Glomerular endothelial cell (primary cell): ENCODE results near the gene WLS. TPM values are rescaled to one million over a fixed set of nuclear protein-coding genes. Genes with fewer than 3 reads are reported as not detected.
A peak's percentile ranks its signal among the peaks of the same experiment; 100 is the strongest.

Experiments used
- DNase-seq: peaks from one replicate; pipeline ENCODE4 v3.0.0-alpha.2; 2011; ENCODE audit warnings: low read depth, low spot score; ENCODE audit errors: extremely low read depth
- total RNA-seq: library from RNA; depleted of rRNA; stranded (reverse); fragments of >200 nt; gene quantifications from 2 replicates; pipeline ENCODE4 v1.2.3, GENCODE V29; 2015

The WLS gene
- total RNA-seq, 1 donor from 2014 or later, result 99.6 TPM

GRCh38 chr1:68142036-68142435 lies 90.3 kb downstream of the WLS start:
- DNase-seq, result no peak

- no peak for DNase-seq
Measured at GRCh38 chr1:68141071-68142021, 91.0 kb downstream of the WLS start.

GRCh38 chr1:68140536-68140935 lies 91.8 kb downstream of the WLS start:
- no peak for DNase-seq

DNA sequence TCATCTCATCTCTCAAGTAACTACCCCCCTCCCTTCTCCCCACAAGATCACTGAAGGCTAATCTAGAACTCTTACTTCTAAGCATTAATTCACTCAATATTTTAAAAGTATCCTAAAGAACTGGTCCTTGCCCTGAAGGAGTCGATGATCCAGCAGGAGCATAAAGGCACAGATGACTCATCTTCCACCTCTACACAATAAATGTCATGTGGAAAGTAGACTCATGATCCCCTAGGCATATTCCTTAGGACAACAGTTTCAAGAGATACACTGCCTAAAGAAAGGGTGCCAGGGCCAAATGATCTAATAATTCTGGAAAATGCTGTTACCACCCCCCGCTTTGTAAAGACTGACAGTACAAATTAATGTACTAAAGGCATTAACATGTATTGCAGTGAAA lies 96.1 kb downstream of the WLS start:
- DNase-seq, result no peak

- DNase-seq, result no peak
Measured at GRCh38 chr1:68132426-68133130, 99.7 kb downstream of the WLS start.

GRCh38 chr1:68131261-68131660 lies 101.1 kb downstream of the WLS start:
- no peak for DNase-seq

DNA sequence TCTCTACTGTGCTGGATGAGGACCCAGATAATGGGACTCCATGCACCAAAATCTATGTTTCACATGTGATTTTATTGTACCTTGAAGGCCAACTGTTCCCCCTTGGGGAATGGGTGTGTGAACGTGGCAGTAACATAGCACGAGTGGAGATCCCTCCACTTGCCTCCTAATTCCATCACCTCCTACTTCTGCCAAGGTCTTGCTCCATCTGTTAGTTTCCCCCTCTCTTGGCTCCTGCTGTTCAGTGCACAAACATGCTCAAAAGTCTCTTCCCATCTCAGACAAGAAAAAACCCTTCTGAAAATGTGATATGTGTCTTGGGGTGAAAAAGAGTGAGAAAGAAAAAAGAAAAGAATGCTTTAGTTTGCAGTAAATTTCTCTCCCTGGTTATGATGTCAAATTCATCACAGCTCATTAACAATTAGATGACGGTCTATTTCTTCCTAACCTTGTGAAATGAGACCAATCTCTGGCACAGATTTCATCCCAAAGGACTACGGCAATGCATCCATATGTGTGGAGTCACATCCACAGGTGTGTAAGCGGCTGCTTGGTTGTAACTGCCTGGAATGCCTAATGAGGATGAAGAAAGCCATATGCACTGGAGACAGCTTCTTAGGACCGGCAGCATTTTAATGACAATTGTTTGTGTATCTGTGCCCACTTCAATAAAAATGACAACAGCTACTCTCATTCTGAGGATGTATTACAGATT lies 102.6 kb downstream of the WLS start:
- DNase-seq, result no peak

DNA sequence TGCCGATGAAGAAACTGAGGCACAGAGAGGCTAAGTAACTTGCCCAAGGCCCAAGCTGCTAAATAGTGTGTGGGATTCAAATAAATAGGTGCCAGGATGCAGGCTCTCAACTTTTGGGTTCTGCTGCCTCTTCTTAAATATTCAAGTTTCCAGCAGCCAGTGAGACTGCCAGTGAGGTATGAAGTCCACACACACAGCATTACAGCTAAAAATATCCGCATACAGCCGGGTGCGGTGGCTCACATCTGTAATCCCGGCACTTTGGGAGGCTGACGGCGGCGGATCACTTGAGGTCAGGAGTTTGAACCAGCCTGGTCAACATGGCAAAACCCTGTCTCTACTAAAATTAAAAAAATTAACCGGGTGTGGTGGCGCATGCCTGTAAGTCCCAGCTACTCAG lies 103.5 kb downstream of the WLS start:
- no peak for DNase-seq

GRCh38 chr1:68128157-68128556 lies 104.2 kb downstream of the WLS start:
- no peak for DNase-seq

DNA sequence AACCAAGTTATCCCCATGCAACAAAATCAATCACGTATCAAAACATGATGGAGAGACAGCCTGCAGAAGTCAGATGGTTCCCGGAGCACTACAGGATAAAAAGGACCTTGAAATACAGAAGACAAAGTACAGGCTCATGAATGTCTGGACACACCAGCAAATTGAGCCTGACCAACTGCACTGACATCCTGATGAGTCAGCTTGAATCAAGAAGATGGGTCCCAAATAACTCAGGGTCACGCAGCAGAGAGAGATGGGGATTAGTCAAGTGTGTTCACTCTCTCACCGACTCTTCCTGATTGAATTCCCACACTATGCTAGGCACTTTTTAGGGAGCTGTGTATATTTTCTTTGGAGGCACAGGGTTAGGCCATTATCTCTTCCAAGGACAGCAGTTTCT lies 110.8 kb downstream of the WLS start:
- no peak for DNase-seq

GRCh38 chr1:68120136-68120791 lies 112.1 kb downstream of the WLS start:
- peak; percentile 75 for DNase-seq

DNA sequence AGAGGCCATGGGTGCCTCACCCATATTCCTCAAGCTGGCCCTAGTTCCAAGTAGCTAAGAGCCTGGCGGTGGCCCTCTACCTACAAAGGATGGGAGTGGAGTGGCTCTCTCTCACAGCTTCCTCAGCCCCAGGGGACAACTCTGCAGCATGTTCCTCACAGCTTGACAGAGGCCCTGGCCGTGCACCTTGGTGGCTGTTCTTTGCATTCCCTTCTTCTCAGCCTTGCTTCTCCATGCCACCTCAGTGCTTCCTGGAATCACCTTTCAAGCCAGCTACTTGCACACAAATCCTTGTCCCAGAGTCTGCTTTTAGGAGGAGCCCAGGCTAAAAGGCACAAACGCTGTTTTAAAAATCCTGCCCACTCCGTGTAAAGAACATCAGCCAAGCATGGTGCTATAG lies 112.9 kb downstream of the WLS start:
- DNase-seq, result no peak

DNA sequence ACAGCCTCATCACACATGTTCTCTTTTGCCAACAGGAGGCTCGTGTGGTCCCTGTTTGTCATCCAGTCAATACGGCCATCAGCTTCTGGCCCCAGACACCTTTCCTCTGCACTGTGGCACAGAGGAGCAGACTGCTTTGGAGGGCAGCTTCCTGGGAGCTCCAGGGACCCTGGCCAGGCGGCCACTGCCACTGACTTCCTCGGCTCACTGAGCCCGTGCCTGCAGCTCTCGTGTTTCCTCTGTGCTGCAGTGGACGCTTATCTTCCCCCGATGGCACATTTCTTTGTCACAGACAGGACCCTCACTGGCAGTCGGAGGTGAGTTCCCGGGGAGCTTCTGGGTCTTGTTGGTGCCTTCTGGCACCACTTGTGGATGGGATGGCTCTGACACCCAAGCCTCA lies 114.9 kb downstream of the WLS start:
- DNase-seq, result no peak

GRCh38 chr1:68116643-68117235 lies 115.6 kb downstream of the WLS start:
- no peak for DNase-seq

DNA sequence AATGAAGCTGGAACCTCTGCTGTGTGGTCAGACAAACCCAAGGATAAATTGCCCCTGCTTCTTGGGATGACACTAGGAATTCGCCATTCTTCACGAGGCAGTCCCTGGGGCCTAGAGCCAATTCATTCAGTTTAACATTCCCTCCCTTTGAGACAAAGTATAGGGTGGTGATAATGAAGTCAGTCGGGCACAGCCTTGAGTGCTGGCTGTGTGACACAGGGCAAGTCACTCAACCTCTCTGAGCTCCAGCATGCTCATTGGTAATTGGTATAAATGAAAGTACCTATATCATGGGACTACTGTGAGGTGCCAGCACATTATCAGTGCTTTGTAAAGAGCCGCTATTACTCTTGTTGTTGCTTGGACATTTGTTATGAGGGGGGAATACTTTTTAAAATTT lies 117.0 kb downstream of the WLS start:
- DNase-seq, result no peak

- no peak for DNase-seq
Measured at GRCh38 chr1:68113966-68114365, 118.4 kb downstream of the WLS start.

DNA sequence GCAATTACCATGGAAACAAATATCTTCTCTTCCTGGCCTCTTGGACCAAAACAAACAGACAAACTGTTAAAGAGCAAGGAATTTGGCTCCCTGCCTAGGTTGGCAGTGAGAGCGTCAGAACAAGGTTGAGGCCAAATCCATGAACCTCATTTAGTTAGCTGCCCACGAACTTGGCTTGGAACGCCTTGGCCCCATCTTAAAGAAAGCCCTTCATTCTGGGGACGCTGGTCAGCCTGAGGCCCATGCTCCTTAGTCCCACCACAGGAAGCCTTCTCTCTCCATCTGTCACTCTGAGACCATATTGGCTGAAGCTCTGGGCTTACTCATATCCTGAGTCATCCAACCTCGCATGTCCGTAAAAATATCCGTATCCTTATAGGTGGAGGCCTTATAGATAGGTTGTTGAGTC lies 119.5 kb downstream of the WLS start:
- no peak for DNase-seq

DNA sequence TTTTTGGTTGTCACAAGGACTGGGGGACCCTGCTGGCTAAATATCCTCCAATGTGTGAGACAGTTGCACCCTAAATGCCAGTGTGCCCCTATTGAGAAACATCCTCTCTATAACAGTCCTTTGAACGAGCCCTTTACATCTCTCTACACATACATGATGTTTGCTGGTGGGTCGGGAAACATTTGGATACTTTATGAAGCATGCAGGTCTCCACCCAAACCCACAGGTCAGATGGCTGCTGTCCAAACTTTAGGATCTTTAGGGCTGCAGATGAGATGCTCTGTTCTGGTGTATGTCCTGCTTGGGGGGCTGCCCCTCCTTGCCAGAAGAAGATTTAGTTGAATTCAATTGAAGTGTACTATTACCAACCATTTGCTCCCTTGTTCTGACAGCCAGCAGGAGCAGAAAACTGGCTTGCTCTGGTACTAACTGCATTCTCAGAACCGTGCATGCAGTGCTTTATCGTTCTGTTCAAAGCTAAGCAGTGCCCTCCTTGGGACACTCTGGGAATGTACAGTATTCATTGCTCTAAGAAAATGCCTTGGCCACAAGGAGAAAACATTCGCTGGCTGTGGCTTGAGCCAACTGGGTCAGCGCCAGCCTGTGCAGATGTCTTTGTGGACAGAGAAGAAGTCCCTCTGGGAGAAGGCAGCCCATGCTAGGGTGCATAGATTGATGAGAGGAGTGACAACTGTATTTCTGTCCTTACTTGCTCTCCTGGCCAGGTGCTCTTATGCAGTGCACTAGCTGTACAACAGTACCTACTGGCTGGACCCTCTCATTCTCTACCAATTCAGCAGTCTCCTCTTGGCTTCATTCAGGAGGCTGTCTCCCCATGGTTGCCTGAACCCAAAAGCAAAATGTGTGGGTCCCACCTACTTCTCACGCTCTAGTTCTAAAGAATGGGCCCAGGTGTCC lies 120.5 kb downstream of the WLS start:
- no peak for DNase-seq

GRCh38 chr1:68107771-68108170 lies 124.6 kb downstream of the WLS start:
- no peak for DNase-seq
